ENCODE measurements around the gene HARBI1. TPM values are rescaled to one million over a fixed set of nuclear protein-coding genes. Genes with fewer than 3 reads are reported as not detected.

The HARBI1 gene
- total and polyA plus RNA-seq, 2 of the 4 experiments (the other 2 are of a cell fraction): 2.7 to 5.2 TPM

GRCh38 chr11:46625406-46625805 is 8.4 kb upstream of the HARBI1 start:
- no peak for ATAC-seq (ENCODE audit: low read depth)
- Histone ChIP-seq H4K5ac (ENCODE audit: low read depth, low read length) (no peak overlapping the region), H3K4me2 (ENCODE audit: low read depth, low read length) (no peak overlapping the region), H2BK120ac (ENCODE audit: low read depth, low read length) (no peak overlapping the region), H2AK9ac (replicated peaks; ENCODE audit: low read depth, low read length, poor library complexity) (no peak overlapping the region), H3K4me3 (ENCODE audit: insufficient read depth, low read depth, low read length) (no peak overlapping the region), H3K9me1 (ENCODE audit: insufficient read depth, low read length) (0 out of 2 replicates have a peak, but pooled peaks cover 3% of the 10 kb centered on the region), H4K20me1 (ENCODE audit: insufficient read depth, low read length) (peaks cover 2% of the 10 kb centered on the region; the same call in 1 of the 2 replicates), H3K9ac (ENCODE audit: low read depth, low read length) (no peak overlapping the region), H4K8ac (ENCODE audit: low read depth in 2 of 2, low read length in 2 of 2) (no peak overlapping the region), H2BK20ac (ENCODE audit: low read depth, low read length) (no peak overlapping the region), H2AFZ (replicated peaks; ENCODE audit: low read length, poor library complexity) (no peak overlapping the region), H3K14ac (replicated peaks; ENCODE audit: low read depth, low read length) (no peak overlapping the region), H3K23ac (ENCODE audit: low read depth, low read length) (no peak overlapping the region), H3K9me3 (ENCODE audit: control insufficient read depth, insufficient read depth, low read length) (no peaks in the 10 kb centered on the region), H3K4ac (ENCODE audit: low read depth, low read length) (no peak overlapping the region), H2BK5ac (ENCODE audit: low read depth, low read length, poor library complexity, severe bottlenecking) (no peak overlapping the region), H3K27me3 (ENCODE audit: control insufficient read depth, insufficient read depth, low read length) (no peaks in the 10 kb centered on the region), H3K18ac (ENCODE audit: low read depth, low read length) (no peak overlapping the region), H4K91ac (ENCODE audit: insufficient read depth, low read depth, low read length) (no peak overlapping the region), H3K56ac (ENCODE audit: extremely low read depth, insufficient read depth, low read length) (no peak overlapping the region), H3K27ac (ENCODE audit: insufficient read depth, low read length) (no peak overlapping the region), H3K79me1 (ENCODE audit: low read depth in 1 of 2, low read length in 2 of 2) (peaks cover 29 to 52% of the 10 kb centered on the region in 2 experiments), H3K36me3 (ENCODE audit: control insufficient read depth, insufficient read depth, low read length) (peaks cover 23% of the 10 kb centered on the region), H2AK5ac (ENCODE audit: low read depth, low read length) (no peak overlapping the region), H3K4me1 (ENCODE audit: control insufficient read depth, insufficient read depth, low read length) (no peaks in the 10 kb centered on the region), H2BK15ac (ENCODE audit: low read depth, low read length) (no peak overlapping the region)
- dilution Hi-C loops (cut with HindIII; ENCODE audit: low sequenced_read_pairs, unreplicated experiment): no loop called here
- CTCF ChIA-PET: interaction anchor here (0.6 to 0.7 kb wide), 2 partner anchors 56 to 116 kb away, joined by 3 to 4 read pairs; no protein-coding TSS in a partner anchor
- in situ Hi-C loops (cut with MboI; ENCODE audit: low sequenced_read_pairs): no loop called here
- BruUV-seq (replicated peaks): no TSS peak
- no peak for DNase-seq
- intact Hi-C loops (cut with micrococcal nuclease): no loop called here
- TF ChIP-seq BHLHE40 (IDR thresholded peaks at IDR 0.05; ENCODE audit: low read depth, low read length): no peak
- no peak for TF ChIP-seq CEBPB (IDR thresholded peaks at IDR 0.05; ENCODE audit: low read depth, low read length)
- POLR2A ChIA-PET (ENCODE audit: unreplicated experiment): no interaction called here
- WGBS, 2 experiments (ENCODE audit: extremely low coverage in 2 of 2, insufficient read length in 1 of 2): no CpG with 5 or more reads among the region's 3 CpGs

Data from IMR-90 (cell line).